ENCODE data around the gene KRTAP23-1.

GRCh38 chr21:30306884-30307283 is 41.5 kb downstream of the KRTAP23-1 start:
- TF ChIP-seq CTCF (IDR thresholded peaks at IDR 0.05) (no peak), POLR2A (IDR thresholded peaks at IDR 0.05) (no peak)

Data from right lobe of liver (tissue), 4 donors.